ENCODE data around the gene CDCP2.

GRCh38 chr1:54159733-54160316, 7.0 kb upstream of the CDCP2 start:
- TF ChIP-seq POLR2A (IDR thresholded peaks at IDR 0.05) (no peak), CTCF (IDR thresholded peaks at IDR 0.05) (no peak)

Data from esophagus squamous epithelium (tissue), 4 donors.